Muscle layer of duodenum (tissue), 2 donors: ENCODE results near the gene SPSB4.

Source experiments
- H3K27ac ChIP-seq: one replicate; pipeline ENCODE4 v1.7.0; 2013; ENCODE audit warnings: mild to moderate bottlenecking, low read length
- H3K27me3 ChIP-seq: one replicate; pipeline ENCODE4 v1.7.0; 2013; ENCODE audit warnings: low read depth, mild to moderate bottlenecking, control low read depth, low read length
- H3K36me3 ChIP-seq, 2 donors: one replicate each; pipeline ENCODE4 v1.7.0; 2013; ENCODE audit warnings: low read length in 2 of 2, control low read depth in 1 of 2, mild to moderate bottlenecking in 1 of 2; ENCODE audit not compliant: insufficient read depth in 2 of 2, control insufficient read depth in 1 of 2
- H3K4me1 ChIP-seq, 2 donors: one replicate each; pipeline ENCODE4 v1.7.0; 2013; ENCODE audit warnings: low read length in 2 of 2, mild to moderate bottlenecking in 2 of 2, control low read depth in 1 of 2, moderate library complexity in 1 of 2; ENCODE audit not compliant: insufficient read depth in 2 of 2, control insufficient read depth in 1 of 2
- H3K4me3 ChIP-seq, 2 donors: one replicate each; pipeline ENCODE4 v1.7.0; 2013; ENCODE audit warnings: low read length in 2 of 2, low read depth in 1 of 2, mild to moderate bottlenecking in 1 of 2
- H3K9me3 ChIP-seq, 2 donors: one replicate each; pipeline ENCODE4 v1.7.0; 2013; ENCODE audit warnings: low read length in 2 of 2, control low read depth in 1 of 2, mild to moderate bottlenecking in 1 of 2; ENCODE audit not compliant: control insufficient read depth in 1 of 2
- donor health status: healthy.

Gene SPSB4

GRCh38 chr3:141089339-141090152 lies 38.4 kb downstream of the SPSB4 start:
- no peaks in the 10 kb centered on the region for H3K9me3 ChIP-seq
- H3K4me3 ChIP-seq: no peak overlapping the region
- H3K27me3 ChIP-seq: no peaks in the 10 kb centered on the region
- H3K4me1 ChIP-seq: peaks cover 6 to 54% of the 10 kb centered on the region in 2 donors
- no peak overlapping the region for H3K27ac ChIP-seq
- no peaks in the 10 kb centered on the region for H3K36me3 ChIP-seq

- Histone ChIP-seq H3K4me1 (peaks cover 5 to 48% of the 10 kb centered on the region in 2 donors), H3K4me3 (no peak overlapping the region), H3K27ac (no peak overlapping the region), H3K36me3 (no peaks in the 10 kb centered on the region), H3K9me3 (no peaks in the 10 kb centered on the region), H3K27me3 (no peaks in the 10 kb centered on the region)
Measured at GRCh38 chr3:141091426-141091825, 40.3 kb downstream of the SPSB4 start.

- no peak overlapping the region for H3K27ac ChIP-seq
- H3K4me3 ChIP-seq: no peak overlapping the region
- H3K27me3 ChIP-seq: no peaks in the 10 kb centered on the region
- H3K36me3 ChIP-seq: no peaks in the 10 kb centered on the region
- no peaks in the 10 kb centered on the region for H3K9me3 ChIP-seq
- H3K4me1 ChIP-seq: peaks cover 0 to 36% of the 10 kb centered on the region in 2 donors
Measured at GRCh38 chr3:141092663-141093062, 41.5 kb downstream of the SPSB4 start.

- H3K9me3 ChIP-seq: no peaks in the 10 kb centered on the region
- no peaks in the 10 kb centered on the region for H3K27me3 ChIP-seq
- H3K27ac ChIP-seq: peak overlapping the region; percentile 50
- H3K4me1 ChIP-seq: peaks cover 0 to 36% of the 10 kb centered on the region in 2 donors
- H3K36me3 ChIP-seq: no peaks in the 10 kb centered on the region
- no peak overlapping the region for H3K4me3 ChIP-seq
Measured at GRCh38 chr3:141093397-141093796, 42.2 kb downstream of the SPSB4 start.

- H3K4me1 ChIP-seq: peaks cover 0 to 36% of the 10 kb centered on the region in 2 donors
- H3K36me3 ChIP-seq: no peaks in the 10 kb centered on the region
- no peaks in the 10 kb centered on the region for H3K27me3 ChIP-seq
- no peak overlapping the region for H3K4me3 ChIP-seq
- no peaks in the 10 kb centered on the region for H3K9me3 ChIP-seq
- H3K27ac ChIP-seq: peak overlapping the region; percentile 50
Measured at GRCh38 chr3:141093971-141094684, 43.0 kb downstream of the SPSB4 start.

- Histone ChIP-seq H3K27me3 (no peaks in the 10 kb centered on the region), H3K9me3 (no peaks in the 10 kb centered on the region), H3K36me3 (no peaks in the 10 kb centered on the region), H3K4me1 (peaks cover 0 to 36% of the 10 kb centered on the region in 2 donors), H3K4me3 (peak overlapping the region; percentile 28 to 46), H3K27ac (peak overlapping the region; percentile 50)
Measured at GRCh38 chr3:141094790-141095545, 43.8 kb downstream of the SPSB4 start.

GRCh38 chr3:141095546-141095937 lies 44.4 kb downstream of the SPSB4 start:
- Histone ChIP-seq H3K27ac (peak overlapping the region; percentile 50), H3K4me1 (peaks cover 0 to 36% of the 10 kb centered on the region in 2 donors), H3K9me3 (no peaks in the 10 kb centered on the region), H3K36me3 (no peaks in the 10 kb centered on the region), H3K4me3 (peak overlapping the region in 1 of 2 donors; percentile 46), H3K27me3 (no peaks in the 10 kb centered on the region)

- H3K4me3 ChIP-seq: no peak overlapping the region
- no peaks in the 10 kb centered on the region for H3K36me3 ChIP-seq
- H3K27me3 ChIP-seq: no peaks in the 10 kb centered on the region
- peak overlapping the region; percentile 50 for H3K27ac ChIP-seq
- H3K4me1 ChIP-seq: peaks cover 0 to 36% of the 10 kb centered on the region in 2 donors
- H3K9me3 ChIP-seq: no peaks in the 10 kb centered on the region
Measured at GRCh38 chr3:141096164-141096563, 45.0 kb downstream of the SPSB4 start.

GRCh38 chr3:141096981-141097380 lies 45.8 kb downstream of the SPSB4 start:
- H3K36me3 ChIP-seq: no peaks in the 10 kb centered on the region
- no peak overlapping the region for H3K27ac ChIP-seq
- no peaks in the 10 kb centered on the region for H3K27me3 ChIP-seq
- H3K4me3 ChIP-seq: no peak overlapping the region
- H3K4me1 ChIP-seq: peaks cover 0 to 30% of the 10 kb centered on the region in 2 donors
- no peaks in the 10 kb centered on the region for H3K9me3 ChIP-seq

- H3K9me3 ChIP-seq: no peaks in the 10 kb centered on the region
- no peak overlapping the region for H3K27ac ChIP-seq
- no peaks in the 10 kb centered on the region for H3K27me3 ChIP-seq
- no peaks in the 10 kb centered on the region for H3K36me3 ChIP-seq
- H3K4me1 ChIP-seq: peaks cover 0 to 7% of the 10 kb centered on the region in 2 donors
- H3K4me3 ChIP-seq: no peak overlapping the region
Measured at GRCh38 chr3:141100112-141100511, 49.0 kb downstream of the SPSB4 start.
